ENCODE data around the gene EPHA8.

The EPHA8 gene

GRCh38 chr1:22544606-22545005 is 18.7 kb upstream of the EPHA8 start:
- in situ Hi-C loops (cut with HindIII; ENCODE audit: low pct_ligation_motif_present, low sequenced_read_pairs) = no loop called here
- TF ChIP-seq, protein P1, sequence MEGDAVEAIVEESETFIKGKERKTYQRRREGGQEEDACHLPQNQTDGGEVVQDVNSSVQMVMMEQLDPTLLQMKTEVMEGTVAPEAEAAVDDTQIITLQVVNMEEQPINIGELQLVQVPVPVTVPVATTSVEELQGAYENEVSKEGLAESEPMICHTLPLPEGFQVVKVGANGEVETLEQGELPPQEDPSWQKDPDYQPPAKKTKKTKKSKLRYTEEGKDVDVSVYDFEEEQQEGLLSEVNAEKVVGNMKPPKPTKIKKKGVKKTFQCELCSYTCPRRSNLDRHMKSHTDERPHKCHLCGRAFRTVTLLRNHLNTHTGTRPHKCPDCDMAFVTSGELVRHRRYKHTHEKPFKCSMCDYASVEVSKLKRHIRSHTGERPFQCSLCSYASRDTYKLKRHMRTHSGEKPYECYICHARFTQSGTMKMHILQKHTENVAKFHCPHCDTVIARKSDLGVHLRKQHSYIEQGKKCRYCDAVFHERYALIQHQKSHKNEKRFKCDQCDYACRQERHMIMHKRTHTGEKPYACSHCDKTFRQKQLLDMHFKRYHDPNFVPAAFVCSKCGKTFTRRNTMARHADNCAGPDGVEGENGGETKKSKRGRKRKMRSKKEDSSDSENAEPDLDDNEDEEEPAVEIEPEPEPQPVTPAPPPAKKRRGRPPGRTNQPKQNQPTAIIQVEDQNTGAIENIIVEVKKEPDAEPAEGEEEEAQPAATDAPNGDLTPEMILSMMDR (IDR thresholded peaks at IDR 0.05; ENCODE audit: low read depth, low read length, missing control alignments) = no peak
- H3K27me3 ChIP-seq (replicated peaks) = peaks cover 33% of the 10 kb centered on the region
- H3K36me3 ChIP-seq (replicated peaks) = no peaks in the 10 kb centered on the region
- H3K4me3 ChIP-seq (ENCODE audit: low read depth, low read length) = no peak overlapping the region
- H3K27ac ChIP-seq = no peak overlapping the region
- DNase-seq = no peak

DNA sequence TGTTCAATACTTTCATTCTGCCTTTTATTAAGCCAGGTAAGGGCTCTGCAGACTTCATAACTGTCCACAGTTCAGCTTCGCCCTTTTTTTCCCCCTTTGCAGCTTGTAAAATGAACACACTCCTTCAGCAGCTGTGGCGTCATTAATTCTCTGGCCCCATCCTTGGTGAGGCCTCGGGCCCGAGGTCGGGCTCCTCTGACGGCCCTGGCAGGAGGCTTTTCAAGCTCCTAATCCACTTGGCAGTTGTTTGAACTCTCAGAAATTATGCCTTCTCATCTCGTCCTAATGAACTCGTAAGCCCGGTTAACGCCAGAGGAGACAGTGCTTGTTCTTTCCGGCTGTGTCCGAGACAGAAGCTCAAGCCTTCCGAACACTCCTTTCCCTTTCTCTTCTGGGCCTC is 18.1 kb upstream of the EPHA8 start:
- TF ChIP-seq, protein P1 (IDR thresholded peaks at IDR 0.05; ENCODE audit: low read depth, low read length, missing control alignments) = no peak
- no peak overlapping the region for H3K4me3 ChIP-seq (ENCODE audit: low read depth, low read length)
- no peak overlapping the region for H3K27ac ChIP-seq
- DNase-seq = no peak
- H3K27me3 ChIP-seq (replicated peaks) = peaks cover 34% of the 10 kb centered on the region
- in situ Hi-C loops (cut with HindIII; ENCODE audit: low pct_ligation_motif_present, low sequenced_read_pairs) = no loop called here
- H3K36me3 ChIP-seq (replicated peaks) = no peaks in the 10 kb centered on the region

DNA sequence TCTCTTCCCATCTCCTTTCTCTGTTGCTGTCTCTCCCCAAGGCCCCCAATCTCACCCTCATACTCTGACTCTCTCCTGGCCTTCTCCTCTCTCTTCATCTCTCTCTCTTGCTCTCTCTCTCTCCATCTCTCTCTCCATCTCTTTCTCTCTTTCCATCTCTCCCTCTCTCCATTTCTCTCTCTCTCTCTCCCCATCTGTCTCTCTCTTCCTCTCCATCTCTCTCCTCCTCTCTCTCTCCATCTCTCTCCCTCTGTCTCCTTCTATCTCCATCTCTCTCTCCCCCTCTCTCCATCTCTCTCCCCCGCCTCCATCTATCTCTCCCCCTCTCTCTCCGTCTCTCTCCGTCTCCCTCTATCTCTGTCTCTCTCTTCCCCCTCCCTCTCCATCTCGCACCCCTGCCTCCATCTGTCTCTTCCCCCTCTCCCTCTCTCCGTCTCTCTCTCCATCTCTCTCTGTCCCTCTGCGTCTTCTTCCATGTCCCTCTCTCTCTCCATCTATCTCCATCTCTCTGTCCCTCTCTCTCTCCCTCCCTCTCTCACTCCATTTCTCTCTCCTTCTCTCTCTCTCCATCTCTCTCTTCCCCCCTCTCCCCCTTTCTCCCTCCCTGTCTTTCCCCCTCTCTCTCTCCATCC is 16.0 kb upstream of the EPHA8 start:
- in situ Hi-C loops (cut with HindIII; ENCODE audit: low pct_ligation_motif_present, low sequenced_read_pairs) = no loop called here
- H3K27me3 ChIP-seq (replicated peaks) = peaks cover 38% of the 10 kb centered on the region
- no peak overlapping the region for H3K27ac ChIP-seq
- TF ChIP-seq, protein P1 (IDR thresholded peaks at IDR 0.05; ENCODE audit: low read depth, low read length, missing control alignments) = no peak
- H3K4me3 ChIP-seq (ENCODE audit: low read depth, low read length) = no peak overlapping the region
- DNase-seq = no peak
- H3K36me3 ChIP-seq (replicated peaks) = no peaks in the 10 kb centered on the region

GRCh38 chr1:22547818-22548462 is 15.3 kb upstream of the EPHA8 start:
- H3K27ac ChIP-seq = no peak overlapping the region
- no peak for DNase-seq
- H3K27me3 ChIP-seq (replicated peaks) = peaks cover 44% of the 10 kb centered on the region
- TF ChIP-seq, protein P1 (IDR thresholded peaks at IDR 0.05; ENCODE audit: low read depth, low read length, missing control alignments) = no peak
- H3K4me3 ChIP-seq (ENCODE audit: low read depth, low read length) = no peak overlapping the region
- in situ Hi-C loops (cut with HindIII; ENCODE audit: low pct_ligation_motif_present, low sequenced_read_pairs) = no loop called here
- no peaks in the 10 kb centered on the region for H3K36me3 ChIP-seq (replicated peaks)

GRCh38 chr1:22550021-22550420 is 13.3 kb upstream of the EPHA8 start:
- Histone ChIP-seq H3K27ac (no peak overlapping the region), H3K36me3 (replicated peaks) (no peaks in the 10 kb centered on the region), H3K27me3 (replicated peaks) (peaks cover 52% of the 10 kb centered on the region), H3K4me3 (ENCODE audit: low read depth, low read length) (no peak overlapping the region)
- no peak for DNase-seq
- TF ChIP-seq, protein P1 (IDR thresholded peaks at IDR 0.05; ENCODE audit: low read depth, low read length, missing control alignments) = no peak
- in situ Hi-C loops (cut with HindIII; ENCODE audit: low pct_ligation_motif_present, low sequenced_read_pairs) = no loop called here
